ENCODE measurements around the gene SNX8.
A peak's percentile ranks its signal among the peaks of the same experiment; 100 is the strongest.

Gene SNX8

GRCh38 chr7:2357165-2357564 is 42.9 kb upstream of the SNX8 start:
- peak overlapping the region; percentile 20; the same call in 1 of the 2 replicates for H3K4me3 ChIP-seq (ENCODE audit: low read length)
- DNase-seq (ENCODE audit: low read depth), result no peak
- TF ChIP-seq CTCF (conservative IDR thresholded peaks at IDR 0.05; ENCODE audit: low read length), result no peak

GRCh38 chr7:2355705-2356008 is 41.4 kb upstream of the SNX8 start:
- DNase-seq (ENCODE audit: low read depth), result no peak
- peak overlapping the region; percentile 86 for H3K4me3 ChIP-seq (ENCODE audit: low read length)
- TF ChIP-seq CTCF (conservative IDR thresholded peaks at IDR 0.05; ENCODE audit: low read length), result no peak

- H3K4me3 ChIP-seq (ENCODE audit: low read length), result peak overlapping the region; percentile 86
- DNase-seq (ENCODE audit: low read depth), result no peak
- no peak for TF ChIP-seq CTCF (conservative IDR thresholded peaks at IDR 0.05; ENCODE audit: low read length)
Observed at GRCh38 chr7:2354939-2355704, 40.9 kb upstream of the SNX8 start.

- peak within 1 kb of the TSS; percentile 86 for H3K4me3 ChIP-seq (ENCODE audit: low read length)
- no peak for TF ChIP-seq CTCF (conservative IDR thresholded peaks at IDR 0.05; ENCODE audit: low read length)
- peak; percentile 93 for DNase-seq (ENCODE audit: low read depth)
Observed at GRCh38 chr7:2354186-2354938, 40.1 kb upstream of the SNX8 start, which contains the start of gene EIF3B. Gene EIF3B (plus strand): TSS chr7:2354827. CDS start chr7:2354922, 95 bp downstream.

GRCh38 chr7:2353936-2354185 is 39.6 kb upstream of the SNX8 start:
- peak; percentile 87 for DNase-seq (ENCODE audit: low read depth)
- TF ChIP-seq CTCF (conservative IDR thresholded peaks at IDR 0.05; ENCODE audit: low read length), result no peak
- H3K4me3 ChIP-seq (ENCODE audit: low read length), result peak overlapping the region; percentile 86

GRCh38 chr7:2353113-2353935 is 39.1 kb upstream of the SNX8 start:
- TF ChIP-seq CTCF (conservative IDR thresholded peaks at IDR 0.05; ENCODE audit: low read length), result no peak
- peak overlapping the region; percentile 86 for H3K4me3 ChIP-seq (ENCODE audit: low read length)
- DNase-seq (ENCODE audit: low read depth), result no peak

All from AG10803 (cell line).